Nephron progenitor cell (in vitro differentiated cells): Measurements from ENCODE around the gene TRDN.

Experiments
- DNase-seq: peaks from one replicate; pipeline ENCODE4 v3.0.0; 2021
- H3K27ac Mint-ChIP-seq: 2 replicates; pipeline ENCODE4 v1.8.0; 2021; ENCODE audit warnings: mild to moderate bottlenecking, moderate library complexity, mixed read lengths
- H3K27me3 Mint-ChIP-seq: 2 replicates; pipeline ENCODE4 v1.8.0; 2021; ENCODE audit warnings: mild to moderate bottlenecking, low read depth, mixed read lengths; ENCODE audit not compliant: poor library complexity
- H3K36me3 Mint-ChIP-seq: 2 replicates; pipeline ENCODE4 v1.8.0; 2021; ENCODE audit warnings: low read depth, mixed read lengths
- H3K4me1 Mint-ChIP-seq: 2 replicates; pipeline ENCODE4 v1.8.0; 2021; ENCODE audit warnings: mixed read lengths
- H3K4me3 Mint-ChIP-seq: 2 replicates; pipeline ENCODE4 v1.8.0; 2021; ENCODE audit warnings: mild to moderate bottlenecking, moderate library complexity, mixed read lengths
- H3K9me3 Mint-ChIP-seq: 2 replicates; pipeline ENCODE4 v1.8.0; 2021; ENCODE audit warnings: mild to moderate bottlenecking, moderate library complexity, mixed read lengths
- CTCF ChIP-seq: fragments of 200-600 bp; sonication (generic); IDR thresholded peaks from 2 replicates; pipeline ENCODE4 v1.5.0; 2021; ENCODE audit warnings: antibody characterized with exemption

The TRDN gene

GRCh38 chr6:123402052-123402451 is 234.7 kb downstream of the TRDN start:
- Mint-ChIP-seq H3K27ac (no peak overlapping the region), H3K4me1 (peaks cover 10% of the 10 kb centered on the region), H3K27me3 (no peaks in the 10 kb centered on the region), H3K36me3 (no peaks in the 10 kb centered on the region), H3K4me3 (no peak overlapping the region), H3K9me3 (no peaks in the 10 kb centered on the region)
- no peak for TF ChIP-seq CTCF
- no peak for DNase-seq

GRCh38 chr6:123398072-123398471 is 238.7 kb downstream of the TRDN start:
- Mint-ChIP-seq H3K27ac (no peak overlapping the region), H3K9me3 (no peaks in the 10 kb centered on the region), H3K4me1 (peaks cover 10% of the 10 kb centered on the region), H3K27me3 (no peaks in the 10 kb centered on the region), H3K4me3 (no peak overlapping the region), H3K36me3 (no peaks in the 10 kb centered on the region)
- no peak for TF ChIP-seq CTCF
- no peak for DNase-seq

DNA sequence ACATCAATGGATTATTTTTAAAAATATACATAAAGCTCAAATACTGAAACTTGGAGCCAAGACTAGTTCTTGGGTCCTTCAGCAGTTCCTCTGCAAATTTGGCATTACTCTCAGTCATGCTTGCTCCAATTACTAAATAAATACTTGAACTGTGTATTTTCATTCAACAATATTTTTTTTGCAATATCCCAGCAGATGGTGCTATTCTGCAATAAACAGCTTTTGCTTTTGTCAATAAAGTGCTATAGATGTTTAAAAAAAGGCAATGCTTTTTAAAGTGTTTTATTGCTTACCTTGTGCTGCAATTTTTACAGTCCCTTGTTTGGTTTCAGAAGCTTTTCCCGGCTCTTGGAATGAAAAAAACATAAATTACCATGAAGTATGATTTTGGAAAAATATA is 243.4 kb downstream of the TRDN start:
- Mint-ChIP-seq H3K4me3 (no peak overlapping the region), H3K4me1 (no peaks in the 10 kb centered on the region), H3K27ac (no peak overlapping the region), H3K27me3 (no peaks in the 10 kb centered on the region), H3K36me3 (no peaks in the 10 kb centered on the region), H3K9me3 (no peaks in the 10 kb centered on the region)
- no peak for DNase-seq
- no peak for TF ChIP-seq CTCF

GRCh38 chr6:123383718-123384117 is 253.0 kb downstream of the TRDN start:
- H3K36me3 Mint-ChIP-seq, result no peaks in the 10 kb centered on the region
- no peak overlapping the region for H3K27ac Mint-ChIP-seq
- TF ChIP-seq CTCF, result no peak
- H3K4me1 Mint-ChIP-seq, result no peaks in the 10 kb centered on the region
- peaks cover 3% of the 10 kb centered on the region for H3K27me3 Mint-ChIP-seq
- DNase-seq, result no peak
- H3K9me3 Mint-ChIP-seq, result no peaks in the 10 kb centered on the region
- no peak overlapping the region for H3K4me3 Mint-ChIP-seq

GRCh38 chr6:123380257-123380656 is 256.5 kb downstream of the TRDN start:
- H3K27ac Mint-ChIP-seq, result no peak overlapping the region
- no peaks in the 10 kb centered on the region for H3K27me3 Mint-ChIP-seq
- no peaks in the 10 kb centered on the region for H3K36me3 Mint-ChIP-seq
- H3K9me3 Mint-ChIP-seq, result no peaks in the 10 kb centered on the region
- TF ChIP-seq CTCF, result peak; percentile 42
- no peaks in the 10 kb centered on the region for H3K4me1 Mint-ChIP-seq
- no peak overlapping the region for H3K4me3 Mint-ChIP-seq
- peak; percentile 12 for DNase-seq

DNA sequence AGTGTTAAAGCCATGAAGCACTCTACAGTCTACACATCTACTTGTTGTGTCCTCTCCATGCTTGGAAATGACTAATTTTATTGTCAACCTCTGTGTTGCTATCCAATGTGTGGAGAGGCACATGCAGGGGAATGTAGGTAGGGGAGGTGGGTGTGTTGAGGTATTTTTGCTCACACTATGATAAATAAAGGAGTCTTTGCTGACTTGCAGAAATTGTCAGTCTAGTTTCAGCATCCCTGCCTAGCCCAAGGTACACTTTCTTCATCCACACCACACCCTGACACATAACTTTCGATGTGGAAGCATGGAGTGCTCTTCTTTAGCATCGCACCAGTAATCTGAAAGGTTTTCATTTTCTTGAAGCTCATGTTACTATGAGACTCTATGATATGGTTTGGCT is 264.0 kb downstream of the TRDN start:
- Mint-ChIP-seq H3K9me3 (peaks cover 5% of the 10 kb centered on the region), H3K4me1 (no peaks in the 10 kb centered on the region), H3K27me3 (no peaks in the 10 kb centered on the region), H3K36me3 (no peaks in the 10 kb centered on the region), H3K27ac (no peak overlapping the region), H3K4me3 (no peak overlapping the region)
- TF ChIP-seq CTCF, result no peak
- no peak for DNase-seq
